Keratinocyte (primary cell): ENCODE measurements around the gene CAT. TPM values are rescaled to one million over a fixed set of nuclear protein-coding genes. Genes with fewer than 3 reads are reported as not detected.

Experiments used
- DNase-seq: peaks from one replicate; pipeline ENCODE4 v3.0.0-alpha.2; 2011; ENCODE audit warnings: low read depth, missing footprints, low spot score
- FAIRE-seq: peaks from 2 replicates; lab custom pipeline; 2011; peaks lifted over from hg19 to GRCh38; lab: Jason Lieb, UNC
- H2AFZ ChIP-seq: 2 replicates; pipeline ENCODE4 v1.6.0; 2012; ENCODE audit warnings: low read length, control low read depth, inconsistent platforms; ENCODE audit not compliant: control insufficient read depth
- H3K27ac ChIP-seq: 2 replicates; pipeline ENCODE4 v1.5.1; 2011; ENCODE audit warnings: low read length; ENCODE audit not compliant: control insufficient read depth, insufficient read depth
- H3K27me3 ChIP-seq: 3 replicates; pipeline ENCODE4 v1.6.0; 2011; ENCODE audit warnings: low read length; ENCODE audit not compliant: control insufficient read depth, insufficient read depth; ENCODE audit errors: extremely low read depth
- H3K36me3 ChIP-seq, 2 experiments: 2 replicates in 1 of 2; 3 replicates in 1 of 2; pipeline ENCODE4 v1.5.1; 2011; ENCODE audit warnings: low read length in 2 of 2, mild to moderate bottlenecking in 1 of 2; ENCODE audit not compliant: control insufficient read depth in 2 of 2, insufficient read depth in 2 of 2; ENCODE audit errors: extremely low read depth in 1 of 2
- H3K4me1 ChIP-seq: 3 replicates; pipeline ENCODE4 v1.5.1; 2011; ENCODE audit warnings: low read length; ENCODE audit not compliant: control insufficient read depth, insufficient read depth; ENCODE audit errors: extremely low read depth
- H3K4me2 ChIP-seq: 3 replicates; pipeline ENCODE4 v1.6.0; 2011; ENCODE audit warnings: low read depth, low read length; ENCODE audit not compliant: control insufficient read depth, insufficient read depth; ENCODE audit errors: extremely low read depth
- H3K4me3 ChIP-seq, 3 experiments: fragments of 200-600 bp in 1 of 3; sonication (generic) in 1 of 3; 2 replicates in 2 of 3; 3 replicates in 1 of 3; pipeline ENCODE4 v1.5.1; 2011 to 2016; ENCODE audit warnings: low read length in 3 of 3, mild to moderate bottlenecking in 3 of 3, control low read depth in 2 of 3, inconsistent platforms in 1 of 3, low read depth in 1 of 3, mixed read lengths in 1 of 3, mixed run types in 1 of 3, moderate library complexity in 1 of 3; ENCODE audit not compliant: control insufficient read depth in 2 of 3, insufficient read depth in 2 of 3; ENCODE audit errors: extremely low read depth in 1 of 3
- H3K79me2 ChIP-seq: 2 replicates; pipeline ENCODE4 v1.6.0; 2012; ENCODE audit warnings: low read length; ENCODE audit not compliant: control insufficient read depth, insufficient read depth
- H3K9ac ChIP-seq: 3 replicates; pipeline ENCODE4 v1.6.0; 2011; ENCODE audit warnings: low read length; ENCODE audit not compliant: control insufficient read depth, insufficient read depth; ENCODE audit errors: extremely low read depth
- H3K9me1 ChIP-seq: 3 replicates; pipeline ENCODE4 v1.6.0; 2011; ENCODE audit warnings: low read length; ENCODE audit not compliant: control insufficient read depth, insufficient read depth; ENCODE audit errors: extremely low read depth
- H3K9me3 ChIP-seq: 2 replicates; pipeline ENCODE4 v1.5.1; 2012; ENCODE audit warnings: low read depth, low read length; ENCODE audit not compliant: control insufficient read depth
- H4K20me1 ChIP-seq: 3 replicates; pipeline ENCODE4 v1.6.0; 2011; ENCODE audit warnings: low read length; ENCODE audit not compliant: control insufficient read depth, insufficient read depth; ENCODE audit errors: extremely low read depth
- CTCF ChIP-seq, 3 experiments: IDR thresholded peaks in 1 of 3; conservative IDR thresholded peaks in 1 of 3; optimal IDR thresholded peaks in 1 of 3; 2 replicates in 2 of 3; 3 replicates in 1 of 3; pipeline versions ENCODE3 to v1.5.1; 2011; ENCODE audit warnings: low read length in 3 of 3, mild to moderate bottlenecking in 3 of 3, moderate library complexity in 2 of 3, control low read depth in 1 of 3, inconsistent platforms in 1 of 3; ENCODE audit not compliant: insufficient read depth in 2 of 3; ENCODE audit errors: extremely low read depth in 1 of 3
- EZH2 ChIP-seq: IDR thresholded peaks from one replicate; pipeline ENCODE4 v1.6.1; 2012; ENCODE audit warnings: inconsistent platforms, mild to moderate bottlenecking, low read length, moderate library complexity
- dilution Hi-C: fragments of 300-500 bp; cut with MboI; formaldehyde crosslinking; loops from one replicate; pipeline ENCODE4 v1.7.0; 2020; ENCODE audit warnings: low sequenced_read_pairs; ENCODE audit not compliant: extremely low pct_ligation_motif_present
- polyA plus RNA-seq, 5 experiments: library from polyadenylated mRNA; depleted of rRNA in 3 of 5; stranded (reverse) in 3 of 5; stranded (forward) in 1 of 5; unstranded in 1 of 5; fragments of >200 nt; gene quantifications; 1 replicate in 1 of 5; 2 replicates in 3 of 5; 3 replicates in 1 of 5; pipeline versions ENCODE4 v1.2.1 to v1.2.3, GENCODE V29; 2011 to 2012; ENCODE audit warnings: missing spikeins in 2 of 5, low read depth in 1 of 5, low replicate concordance in 1 of 5

Gene CAT
- polyA plus RNA-seq, 1 donor (not counting 4 experiments of a cell fraction or from before 2014, with no cell fraction given): 94.8 TPM

- Histone ChIP-seq H3K27ac (no peak overlapping the region), H3K36me3 (no peaks in the 10 kb centered on the region), H3K4me1 (no peaks in the 10 kb centered on the region), H3K9ac (no peak overlapping the region), H2AFZ (no peak overlapping the region), H4K20me1 (no peaks in the 10 kb centered on the region), H3K4me2 (no peak overlapping the region), H3K79me2 (no peaks in the 10 kb centered on the region), H3K9me1 (no peaks in the 10 kb centered on the region), H3K4me3 (no peak overlapping the region), H3K27me3 (no peaks in the 10 kb centered on the region), H3K9me3 (no peaks in the 10 kb centered on the region)
- TF ChIP-seq CTCF (optimal IDR thresholded peaks at IDR 0.05 in 1 of 3, IDR thresholded peaks at IDR 0.05 in 1 of 3, conservative IDR thresholded peaks at IDR 0.05 in 1 of 3; ENCODE audit: extremely low read depth in 1 of 3, insufficient read depth in 2 of 3, low read length in 3 of 3): no peak
- no peak for TF ChIP-seq EZH2
- no peak for DNase-seq
- dilution Hi-C loops: no loop called here
- FAIRE-seq: no peak
These were observed 75.9 kb downstream of the CAT start for GRCh38 chr11:34514597-34514996.

GRCh38 chr11:34516247-34517040 lies 77.7 kb downstream of the CAT start:
- H3K79me2 ChIP-seq: no peaks in the 10 kb centered on the region
- H3K4me3 ChIP-seq: no peak overlapping the region
- no peaks in the 10 kb centered on the region for H3K4me1 ChIP-seq
- TF ChIP-seq EZH2 (no peak), CTCF (optimal IDR thresholded peaks at IDR 0.05 in 1 of 3, IDR thresholded peaks at IDR 0.05 in 1 of 3, conservative IDR thresholded peaks at IDR 0.05 in 1 of 3; ENCODE audit: extremely low read depth in 1 of 3, insufficient read depth in 2 of 3, low read length in 3 of 3) (no peak)
- no peaks in the 10 kb centered on the region for H3K9me3 ChIP-seq
- no peaks in the 10 kb centered on the region for H4K20me1 ChIP-seq
- FAIRE-seq (no peak), DNase-seq (no peak)
- H3K9ac ChIP-seq: no peak overlapping the region
- H2AFZ ChIP-seq: no peak overlapping the region
- no peaks in the 10 kb centered on the region for H3K9me1 ChIP-seq
- H3K4me2 ChIP-seq: no peak overlapping the region
- no peaks in the 10 kb centered on the region for H3K27me3 ChIP-seq
- no peak overlapping the region for H3K27ac ChIP-seq
- dilution Hi-C loops: no loop called here
- H3K36me3 ChIP-seq: no peaks in the 10 kb centered on the region
